ENCODE results near the gene ARMC8.

- TF ChIP-seq CTCF (conservative IDR thresholded peaks at IDR 0.05; ENCODE audit: low read length) (no peak), EZH2phosphoT487 (IDR thresholded peaks at IDR 0.05; ENCODE audit: borderline replicate concordance, low read depth, low read length) (no peak)
Measured at GRCh38 chr3:138253609-138254008, 66.5 kb downstream of the ARMC8 start.
